Peyer's patch (tissue), 4 donors: ENCODE measurements around the gene STEAP1B. TPM values are rescaled to one million over a fixed set of nuclear protein-coding genes. Genes with fewer than 3 reads are reported as not detected.
"Not testable (repeated sequence)": the region's sequence is repeated elsewhere in the genome, so short reads cannot be mapped to it uniquely, and the experiment has no call there.

Experiments
- DNase-seq, 3 donors: peaks; one replicate each; pipeline ENCODE4 v3.0.0-alpha.2; 2017 to 2019
- H3K27ac ChIP-seq, 4 donors: fragments of 200-600 bp; sonication (generic); one replicate each; pipeline ENCODE4 v1.5.1; 2016 to 2019
- H3K27me3 ChIP-seq, 2 donors: fragments of 200-600 bp; sonication (generic); one replicate each; pipeline ENCODE4 v1.5.1; 2019
- H3K36me3 ChIP-seq, 3 donors: fragments of 200-600 bp; sonication (generic); one replicate each; pipeline ENCODE4 v1.5.1; 2016 to 2019
- H3K4me1 ChIP-seq, 4 donors: fragments of 200-600 bp; sonication (generic); one replicate each; pipeline ENCODE4 v1.5.1; 2016 to 2019
- H3K4me3 ChIP-seq, 4 donors: fragments of 200-600 bp; sonication (generic); 1 replicate in 3 of 4; 2 replicates in 1 of 4; pipeline ENCODE4 v1.5.1; 2016 to 2019; ENCODE audit warnings: mild to moderate bottlenecking in 1 of 4
- H3K9me3 ChIP-seq, 4 donors: fragments of 200-600 bp; sonication (generic); one replicate each; pipeline ENCODE4 v1.5.1; 2016 to 2019; ENCODE audit warnings: mild to moderate bottlenecking in 1 of 4
- CTCF ChIP-seq, 6 experiments: fragments of 450-650 bp in 4 of 6; fragments of 200-600 bp in 2 of 6; sonication (generic) in 1 of 6; IDR thresholded peaks; one replicate each; pipeline ENCODE4 v1.5.1; 2017 to 2019; ENCODE audit warnings: antibody characterized with exemption in 6 of 6, mild to moderate bottlenecking in 3 of 6, moderate library complexity in 1 of 6
- POLR2A ChIP-seq, 2 donors: fragments of 450-650 bp; IDR thresholded peaks; one replicate each; pipeline ENCODE4 v1.5.1; 2017; ENCODE audit warnings: antibody characterized with exemption in 2 of 2, mild to moderate bottlenecking in 2 of 2, moderate library complexity in 2 of 2
- total RNA-seq, 4 donors: library from RNA; depleted of rRNA; stranded (reverse); fragments of >200 nt; gene quantifications; one replicate each; pipeline ENCODE4 v1.1.0, GENCODE V29; 2016

Gene STEAP1B
- total RNA-seq, 4 donors from 2014 or later: not detected

GRCh38 chr7:22454446-22454845, 45.5 kb downstream of the STEAP1B start:
- no peak for TF ChIP-seq CTCF (IDR thresholded peaks at IDR 0.05)

DNA sequence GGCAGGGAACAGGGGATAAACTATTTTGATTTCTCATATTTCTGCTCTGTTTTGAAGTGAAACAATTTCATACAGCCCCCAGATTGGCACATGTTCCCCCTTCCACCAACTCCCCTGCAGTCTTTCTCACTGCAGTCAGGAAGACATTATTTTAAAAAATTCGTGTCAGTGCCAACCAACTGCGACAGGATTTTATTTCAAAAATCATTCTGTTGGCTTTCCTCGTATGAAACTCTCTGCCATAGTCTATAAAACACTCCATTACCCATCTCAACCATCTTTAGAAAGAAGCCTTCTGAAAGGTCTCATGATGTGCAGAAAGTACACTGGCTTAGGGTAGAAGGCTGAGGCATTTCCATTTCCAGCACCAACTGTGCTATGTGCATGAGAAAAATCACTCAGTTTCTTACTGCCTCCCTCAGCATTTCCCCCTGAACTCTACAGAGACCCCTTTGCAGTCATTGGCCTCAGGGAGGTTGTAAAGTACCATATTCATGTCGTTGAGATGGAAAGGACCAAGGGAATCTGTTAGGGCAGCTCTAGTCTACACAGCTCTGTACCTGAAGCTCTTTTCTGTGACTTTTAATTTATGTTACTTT, 46.9 kb downstream of the STEAP1B start:
- H3K4me3 ChIP-seq: no peak overlapping the region
- H3K27ac ChIP-seq: no peak overlapping the region
- peaks cover 0 to 7% (median 0%) of the 10 kb centered on the region in 4 donors for H3K4me1 ChIP-seq
- no peaks in the 10 kb centered on the region for H3K9me3 ChIP-seq
- H3K36me3 ChIP-seq: no peaks in the 10 kb centered on the region
- DNase-seq: no peak
- H3K27me3 ChIP-seq: no peaks in the 10 kb centered on the region
- TF ChIP-seq POLR2A (IDR thresholded peaks at IDR 0.05) (no peak), CTCF (IDR thresholded peaks at IDR 0.05) (no peak)

More at GRCh38 chr7:22454446-22454845, 45.5 kb downstream of the STEAP1B start:
- Histone ChIP-seq H3K4me3 (no peak overlapping the region), H3K36me3 (no peaks in the 10 kb centered on the region), H3K9me3 (no peaks in the 10 kb centered on the region), H3K27me3 (no peaks in the 10 kb centered on the region), H3K4me1 (peaks cover 0 to 7% (median 0%) of the 10 kb centered on the region in 4 donors), H3K27ac (no peak overlapping the region)
- no peak for DNase-seq

DNA sequence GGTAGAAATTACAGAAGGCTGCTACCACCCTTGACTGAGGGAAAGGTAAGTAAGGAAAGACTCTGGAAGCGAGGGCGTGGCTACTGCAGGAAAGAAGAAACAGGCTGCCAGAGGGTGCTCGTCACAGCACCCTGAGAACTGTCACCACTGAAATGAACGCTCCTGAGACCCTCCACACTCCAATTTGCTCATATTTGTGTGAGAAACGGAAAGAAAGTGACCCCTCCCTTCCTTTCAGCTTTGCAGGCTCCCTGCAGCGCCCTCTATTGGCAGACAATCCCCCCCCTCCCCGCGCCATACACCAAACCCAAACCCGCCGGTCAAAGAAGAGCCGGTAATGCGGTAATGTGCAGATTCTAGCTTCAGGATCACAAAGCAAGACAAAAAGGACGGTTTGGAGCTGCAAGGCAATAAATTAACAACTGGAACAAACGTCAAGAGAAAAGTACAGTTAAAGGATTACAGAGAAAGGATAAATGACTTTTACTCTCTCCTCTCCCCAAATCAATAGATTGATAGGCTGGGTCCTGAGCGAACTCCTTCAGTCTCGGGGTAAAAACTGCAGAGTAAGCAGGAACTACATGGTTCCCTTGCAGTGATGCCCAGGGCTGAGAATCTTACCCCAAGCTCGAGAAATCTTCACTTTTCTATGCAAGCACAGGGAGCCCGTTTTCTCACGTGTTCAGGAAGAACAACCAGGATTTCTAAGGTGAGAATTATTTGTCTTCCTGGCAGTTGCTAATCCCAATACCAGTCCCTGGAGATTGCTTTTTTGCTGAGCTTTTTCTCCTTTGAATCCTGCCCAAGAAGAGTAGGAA, 47.6 kb downstream of the STEAP1B start:
- peak in 4 of 6 experiments; percentile 50 to 63 (median 60) for TF ChIP-seq CTCF (IDR thresholded peaks at IDR 0.05)
- TF ChIP-seq POLR2A (IDR thresholded peaks at IDR 0.05): no peak
- Histone ChIP-seq H3K4me1 (peaks cover 0 to 7% (median 0%) of the 10 kb centered on the region in 4 donors), H3K27ac (no peak overlapping the region), H3K27me3 (no peaks in the 10 kb centered on the region), H3K36me3 (no peaks in the 10 kb centered on the region), H3K9me3 (no peaks in the 10 kb centered on the region), H3K4me3 (peak overlapping the region in 2 of 4 donors; percentile 44 to 47)
- DNase-seq: peak; percentile 29 to 82 (median 76)

DNA sequence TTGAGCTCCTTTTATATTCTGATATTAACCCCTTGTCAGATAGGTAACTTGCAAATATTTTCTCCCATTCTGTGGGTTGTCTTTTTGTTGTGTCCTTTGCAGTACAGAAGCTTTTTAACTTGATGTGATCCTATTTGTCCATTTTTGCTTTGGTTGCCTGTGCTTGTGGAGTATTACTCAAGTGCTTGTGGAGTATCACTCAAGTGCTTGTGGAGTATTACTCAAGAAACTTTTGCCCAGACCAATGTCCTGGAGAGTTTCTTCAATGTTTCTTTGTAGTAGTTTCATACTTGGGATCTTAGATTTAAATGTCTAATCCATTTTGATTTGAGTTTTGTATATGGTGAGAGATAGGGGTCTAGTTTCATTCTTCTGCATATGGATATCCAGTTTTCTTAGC, 50.0 kb downstream of the STEAP1B start:
- H3K27ac ChIP-seq, DNase-seq, H3K27me3 ChIP-seq, H3K4me3 ChIP-seq, H3K9me3 ChIP-seq, H3K36me3 ChIP-seq: not testable (repeated sequence)
- H3K4me1 ChIP-seq: peaks cover 0 to 18% (median 0%) of the 10 kb centered on the region in 4 donors

- H3K27ac ChIP-seq: no peak overlapping the region
- no peaks in the 10 kb centered on the region for H3K36me3 ChIP-seq
- H3K4me3 ChIP-seq: no peak overlapping the region
- no peaks in the 10 kb centered on the region for H3K9me3 ChIP-seq
- peaks cover 0 to 28% (median 0%) of the 10 kb centered on the region in 4 donors for H3K4me1 ChIP-seq
- DNase-seq: no peak
- no peaks in the 10 kb centered on the region for H3K27me3 ChIP-seq
- TF ChIP-seq CTCF (IDR thresholded peaks at IDR 0.05) (no peak), POLR2A (IDR thresholded peaks at IDR 0.05) (no peak)
Measured at GRCh38 chr7:22447762-22448161, 52.2 kb downstream of the STEAP1B start.

- Histone ChIP-seq H3K9me3 (no peaks in the 10 kb centered on the region), H3K27ac (no peak overlapping the region), H3K4me1 (peaks cover 0 to 22% (median 0%) of the 10 kb centered on the region in 4 donors), H3K36me3 (no peaks in the 10 kb centered on the region), H3K4me3 (no peak overlapping the region), H3K27me3 (no peaks in the 10 kb centered on the region)
- no peak for TF ChIP-seq POLR2A (IDR thresholded peaks at IDR 0.05)
- no peak for TF ChIP-seq CTCF (IDR thresholded peaks at IDR 0.05)
- DNase-seq: no peak
Measured at GRCh38 chr7:22447008-22447407, 53.0 kb downstream of the STEAP1B start.
